ENCODE data around the gene IFT122. TPM values are rescaled to one million over a fixed set of nuclear protein-coding genes. Genes with fewer than 3 reads are reported as not detected.

Gene IFT122
- total RNA-seq, 2 donors from 2014 or later: 60.8 to 91.3 TPM

GRCh38 chr3:129428376-129429079 lies 11.5 kb upstream of the IFT122 start, which contains the start of gene EFCAB12:
Gene EFCAB12, minus strand, starts transcription at chr3:129428636. Its CDS starts 148 bp downstream, at chr3:129428488.
- H3K4me1 ChIP-seq (replicated peaks): no peaks in the 10 kb centered on the region
- no peaks in the 10 kb centered on the region for H3K27me3 ChIP-seq (replicated peaks; ENCODE audit: insufficient read depth)
- peak within 1 kb of the TSS; percentile 36 to 40 for H3K4me3 ChIP-seq
- DNase-seq (ENCODE audit: low spot score): peak; percentile 96
- no peaks in the 10 kb centered on the region for H3K9me3 ChIP-seq
- TF ChIP-seq, protein P1, sequence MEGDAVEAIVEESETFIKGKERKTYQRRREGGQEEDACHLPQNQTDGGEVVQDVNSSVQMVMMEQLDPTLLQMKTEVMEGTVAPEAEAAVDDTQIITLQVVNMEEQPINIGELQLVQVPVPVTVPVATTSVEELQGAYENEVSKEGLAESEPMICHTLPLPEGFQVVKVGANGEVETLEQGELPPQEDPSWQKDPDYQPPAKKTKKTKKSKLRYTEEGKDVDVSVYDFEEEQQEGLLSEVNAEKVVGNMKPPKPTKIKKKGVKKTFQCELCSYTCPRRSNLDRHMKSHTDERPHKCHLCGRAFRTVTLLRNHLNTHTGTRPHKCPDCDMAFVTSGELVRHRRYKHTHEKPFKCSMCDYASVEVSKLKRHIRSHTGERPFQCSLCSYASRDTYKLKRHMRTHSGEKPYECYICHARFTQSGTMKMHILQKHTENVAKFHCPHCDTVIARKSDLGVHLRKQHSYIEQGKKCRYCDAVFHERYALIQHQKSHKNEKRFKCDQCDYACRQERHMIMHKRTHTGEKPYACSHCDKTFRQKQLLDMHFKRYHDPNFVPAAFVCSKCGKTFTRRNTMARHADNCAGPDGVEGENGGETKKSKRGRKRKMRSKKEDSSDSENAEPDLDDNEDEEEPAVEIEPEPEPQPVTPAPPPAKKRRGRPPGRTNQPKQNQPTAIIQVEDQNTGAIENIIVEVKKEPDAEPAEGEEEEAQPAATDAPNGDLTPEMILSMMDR (IDR thresholded peaks at IDR 0.05): peak in 1 of 4 experiments; percentile 12
- TF ChIP-seq POLR2A (IDR thresholded peaks at IDR 0.05) (no peak), POLR2AphosphoS5 (IDR thresholded peaks at IDR 0.05) (peak; percentile 81)
- peak within 1 kb of the TSS; percentile 68 for H3K27ac ChIP-seq
- intact Hi-C loops (cut with DNase I): no loop called here
- 2% methylated on average over 42 of the region's 42 CpGs for WGBS
- peaks cover 0 to 15% of the 10 kb centered on the region in 2 donors for H3K36me3 ChIP-seq

GRCh38 chr3:129429080-129429451 lies 11.0 kb upstream of the IFT122 start:
- WGBS: 71% methylated on average over 3 of the region's 3 CpGs
- Histone ChIP-seq H3K9me3 (no peaks in the 10 kb centered on the region), H3K27me3 (replicated peaks; ENCODE audit: insufficient read depth) (no peaks in the 10 kb centered on the region), H3K27ac (peak overlapping the region; percentile 68), H3K4me3 (peak overlapping the region in 1 of 2 donors; percentile 40), H3K4me1 (replicated peaks) (no peaks in the 10 kb centered on the region), H3K36me3 (peaks cover 0 to 15% of the 10 kb centered on the region in 2 donors)
- intact Hi-C loops (cut with DNase I): no loop called here
- no peak for DNase-seq (ENCODE audit: low spot score)
- TF ChIP-seq POLR2A (IDR thresholded peaks at IDR 0.05): no peak
- TF ChIP-seq POLR2AphosphoS5 (IDR thresholded peaks at IDR 0.05): no peak
- TF ChIP-seq, protein P1 (IDR thresholded peaks at IDR 0.05): no peak

- H3K36me3 ChIP-seq: peaks cover 0 to 15% of the 10 kb centered on the region in 2 donors
- no peaks in the 10 kb centered on the region for H3K4me1 ChIP-seq (replicated peaks)
- H3K4me3 ChIP-seq: no peak overlapping the region
- H3K27ac ChIP-seq: no peak overlapping the region
- WGBS: 86% methylated on average over 4 of the region's 4 CpGs
- H3K27me3 ChIP-seq (replicated peaks; ENCODE audit: insufficient read depth): no peaks in the 10 kb centered on the region
- no peaks in the 10 kb centered on the region for H3K9me3 ChIP-seq
- intact Hi-C loops (cut with DNase I): no loop called here
- DNase-seq (ENCODE audit: low spot score): no peak
- TF ChIP-seq, protein P1 (IDR thresholded peaks at IDR 0.05): no peak
- TF ChIP-seq POLR2AphosphoS5 (IDR thresholded peaks at IDR 0.05): no peak
- no peak for TF ChIP-seq POLR2A (IDR thresholded peaks at IDR 0.05)
Measured at GRCh38 chr3:129429602-129430001, 10.4 kb upstream of the IFT122 start.

DNA sequence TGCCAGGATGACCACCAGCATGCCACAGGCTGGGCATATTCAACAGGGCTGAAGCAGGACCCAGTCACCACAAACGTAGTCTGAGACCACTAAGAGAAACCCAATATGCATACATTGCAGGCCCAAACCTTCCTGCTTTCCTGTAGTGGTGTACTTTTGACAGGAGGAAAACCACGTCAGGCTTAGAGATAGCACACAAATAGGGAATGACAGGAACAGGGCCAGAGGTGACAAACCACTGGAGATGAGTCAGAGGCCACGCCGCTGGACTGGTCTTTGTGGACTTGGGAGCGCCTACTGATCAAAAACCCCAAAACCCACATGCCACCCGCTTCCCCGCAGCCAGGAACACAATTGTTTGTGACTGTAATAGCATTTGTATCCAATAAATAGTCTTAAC lies 8.0 kb upstream of the IFT122 start:
- H3K4me3 ChIP-seq: no peak overlapping the region
- H3K9me3 ChIP-seq: no peaks in the 10 kb centered on the region
- H3K36me3 ChIP-seq: peaks cover 0 to 15% of the 10 kb centered on the region in 2 donors
- H3K4me1 ChIP-seq (replicated peaks): peaks cover 9% of the 10 kb centered on the region
- no peak overlapping the region for H3K27ac ChIP-seq
- no peak for DNase-seq (ENCODE audit: low spot score)
- 86% methylated on average over 7 of the region's 7 CpGs for WGBS
- TF ChIP-seq, protein P1 (IDR thresholded peaks at IDR 0.05): no peak
- no peak for TF ChIP-seq POLR2A (IDR thresholded peaks at IDR 0.05)
- TF ChIP-seq POLR2AphosphoS5 (IDR thresholded peaks at IDR 0.05): no peak
- intact Hi-C loops (cut with DNase I): no loop called here
- no peaks in the 10 kb centered on the region for H3K27me3 ChIP-seq (replicated peaks; ENCODE audit: insufficient read depth)

DNA sequence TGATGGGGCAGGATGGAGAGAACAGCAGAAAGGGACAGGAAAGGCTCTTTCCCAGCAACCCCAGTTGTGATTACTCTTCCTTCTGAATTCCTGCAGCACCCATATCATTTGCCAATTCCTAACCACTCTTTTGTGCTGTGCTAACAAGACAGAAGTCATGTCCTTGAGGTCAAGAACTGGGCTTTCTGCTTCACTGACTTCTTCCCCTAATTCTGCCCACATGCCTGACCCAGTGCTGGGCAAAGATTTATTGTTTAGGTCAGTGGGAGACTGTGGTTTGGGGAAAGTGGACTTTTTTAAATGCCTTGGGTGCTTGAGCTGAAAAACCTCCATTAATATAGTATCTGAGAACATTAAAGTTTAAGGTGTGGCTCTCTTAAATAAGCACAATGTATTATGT lies 7.4 kb upstream of the IFT122 start:
- DNase-seq (ENCODE audit: low spot score): no peak
- TF ChIP-seq, protein P1 (IDR thresholded peaks at IDR 0.05): no peak
- TF ChIP-seq POLR2A (IDR thresholded peaks at IDR 0.05) (no peak), POLR2AphosphoS5 (IDR thresholded peaks at IDR 0.05) (no peak)
- peaks cover 9% of the 10 kb centered on the region for H3K4me1 ChIP-seq (replicated peaks)
- H3K27me3 ChIP-seq (replicated peaks; ENCODE audit: insufficient read depth): no peaks in the 10 kb centered on the region
- no peak overlapping the region for H3K4me3 ChIP-seq
- H3K9me3 ChIP-seq: no peaks in the 10 kb centered on the region
- no peak overlapping the region for H3K27ac ChIP-seq
- intact Hi-C loops (cut with DNase I): no loop called here
- peaks cover 0 to 15% of the 10 kb centered on the region in 2 donors for H3K36me3 ChIP-seq
